Inflammatory macrophage (primary cell): ENCODE data around the gene FBXL17.

Experiments used
- DNase-seq, 2 donors: peaks; one replicate each; pipeline ENCODE4 v3.0.0-alpha.2; 2020 to 2022

The FBXL17 gene

GRCh38 chr5:108238936-108239887 lies 142.7 kb downstream of the FBXL17 start:
- DNase-seq = no peak

- no peak for DNase-seq
Observed at GRCh38 chr5:108238461-108238860, 143.4 kb downstream of the FBXL17 start.

GRCh38 chr5:108233617-108234155 lies 148.2 kb downstream of the FBXL17 start:
- DNase-seq = no peak

- DNase-seq = no peak
Observed at GRCh38 chr5:108232805-108233204, 149.1 kb downstream of the FBXL17 start.

- DNase-seq = no peak
Observed at GRCh38 chr5:108222011-108222410, 159.9 kb downstream of the FBXL17 start.

GRCh38 chr5:108220834-108221233 lies 161.1 kb downstream of the FBXL17 start:
- no peak for DNase-seq

- DNase-seq = no peak
Observed at GRCh38 chr5:108216890-108217289, 165.0 kb downstream of the FBXL17 start.

GRCh38 chr5:108214857-108215256 lies 167.0 kb downstream of the FBXL17 start:
- DNase-seq = no peak

- no peak for DNase-seq
Observed at GRCh38 chr5:108212775-108213346, 169.0 kb downstream of the FBXL17 start.

- DNase-seq = no peak
Observed at GRCh38 chr5:108206707-108207106, 175.2 kb downstream of the FBXL17 start.

GRCh38 chr5:108201721-108202120 lies 180.2 kb downstream of the FBXL17 start:
- no peak for DNase-seq

- no peak for DNase-seq
Observed at GRCh38 chr5:108196276-108196675, 185.6 kb downstream of the FBXL17 start.

GRCh38 chr5:108193021-108193795 lies 188.7 kb downstream of the FBXL17 start:
- no peak for DNase-seq

- DNase-seq = no peak
Observed at GRCh38 chr5:108184940-108185339, 197.0 kb downstream of the FBXL17 start.

- DNase-seq = no peak
Observed at GRCh38 chr5:108181975-108182374, 199.9 kb downstream of the FBXL17 start.

- DNase-seq = no peak
Observed at GRCh38 chr5:108174286-108174685, 207.6 kb downstream of the FBXL17 start.

GRCh38 chr5:108171759-108172158 lies 210.1 kb downstream of the FBXL17 start:
- DNase-seq = no peak

GRCh38 chr5:108168915-108169314 lies 213.0 kb downstream of the FBXL17 start:
- no peak for DNase-seq

- DNase-seq = no peak
Observed at GRCh38 chr5:108167174-108167573, 214.7 kb downstream of the FBXL17 start.

- no peak for DNase-seq
Observed at GRCh38 chr5:108164574-108164973, 217.3 kb downstream of the FBXL17 start.

GRCh38 chr5:108152854-108153253 lies 229.0 kb downstream of the FBXL17 start:
- peak in 1 of 2 donors; percentile 11 for DNase-seq

GRCh38 chr5:108149369-108149768 lies 232.5 kb downstream of the FBXL17 start:
- no peak for DNase-seq

GRCh38 chr5:108148715-108149139 lies 233.2 kb downstream of the FBXL17 start:
- no peak for DNase-seq
